ENCODE measurements around the gene CIAPIN1.

CIAPIN1 gene

GRCh38 chr16:57382535-57383275 is 64.5 kb downstream of the CIAPIN1 start:
- no peak for DNase-seq (ENCODE audit: low spot score)

- DNase-seq (ENCODE audit: low spot score) = no peak
These were observed 65.2 kb downstream of the CIAPIN1 start for GRCh38 chr16:57381791-57382534.

GRCh38 chr16:57380671-57381462 is 66.3 kb downstream of the CIAPIN1 start:
- no peak for DNase-seq (ENCODE audit: low spot score)

- DNase-seq (ENCODE audit: low spot score) = no peak
These were observed 67.6 kb downstream of the CIAPIN1 start for GRCh38 chr16:57379579-57379978.

All from germinal center (tissue), 1 donor.